Measurements from ENCODE around the gene ATP9B. TPM values are rescaled to one million over a fixed set of nuclear protein-coding genes. Genes with fewer than 3 reads are reported as not detected.

ATP9B gene
- total and polyA plus RNA-seq, 8 donors, result 29.2 to 41.5 (median 38.3) TPM

- Histone ChIP-seq H3K27me3 (no peaks in the 10 kb centered on the region), H3K9me3 (no peaks in the 10 kb centered on the region), H3K4me3 (no peak overlapping the region), H3K27ac (no peak overlapping the region), H3K36me3 (peaks cover 0 to 37% of the 10 kb centered on the region in 2 donors), H3K4me1 (peaks cover 0 to 8% of the 10 kb centered on the region in 2 donors)
- TF ChIP-seq CTCF (IDR thresholded peaks at IDR 0.05), result no peak
- ATAC-seq, result no peak
- DNase-seq, result no peak
- intact Hi-C loops (cut with DNase I), result no loop called here
Measured at GRCh38 chr18:79379251-79379905, 310.2 kb downstream of the ATP9B start.

GRCh38 chr18:79379931-79380815 lies 311.0 kb downstream of the ATP9B start:
- peaks cover 0 to 29% of the 10 kb centered on the region in 2 donors for H3K36me3 ChIP-seq
- H3K27ac ChIP-seq, result no peak overlapping the region
- no peak for ATAC-seq
- no peak for TF ChIP-seq CTCF (IDR thresholded peaks at IDR 0.05)
- peak in 1 of 4 donors; percentile 76 for DNase-seq
- H3K9me3 ChIP-seq, result no peaks in the 10 kb centered on the region
- H3K4me3 ChIP-seq, result no peak overlapping the region
- intact Hi-C loops (cut with DNase I), result loop anchor here (2.0 to 10.0 kb wide), 3 partner anchors 147 to 265 kb away; no protein-coding TSS in a partner anchor
- no peaks in the 10 kb centered on the region for H3K27me3 ChIP-seq
- peaks cover 0 to 8% of the 10 kb centered on the region in 2 donors for H3K4me1 ChIP-seq

GRCh38 chr18:79380816-79381806 lies 311.9 kb downstream of the ATP9B start:
- H3K27me3 ChIP-seq, result peaks cover 0 to 3% of the 10 kb centered on the region in 2 donors

GRCh38 chr18:79381811-79382311 lies 312.7 kb downstream of the ATP9B start:
- Histone ChIP-seq H3K36me3 (peaks cover 0 to 18% of the 10 kb centered on the region in 2 donors), H3K27me3 (peaks cover 0 to 10% of the 10 kb centered on the region in 2 donors), H3K27ac (no peak overlapping the region), H3K4me1 (peaks cover 0 to 8% of the 10 kb centered on the region in 2 donors), H3K4me3 (no peak overlapping the region), H3K9me3 (no peaks in the 10 kb centered on the region)
- no peak for DNase-seq
- no peak for ATAC-seq
- intact Hi-C loops (cut with DNase I), result loop anchor here (2.0 to 10.0 kb wide), 3 partner anchors 145 to 263 kb away; no protein-coding TSS in a partner anchor
- no peak for TF ChIP-seq CTCF (IDR thresholded peaks at IDR 0.05)

More at GRCh38 chr18:79380816-79381806, 311.9 kb downstream of the ATP9B start:
- intact Hi-C loops (cut with DNase I), result loop anchor here (2.0 to 10.0 kb wide), 3 partner anchors 146 to 264 kb away; no protein-coding TSS in a partner anchor
- peaks cover 0 to 8% of the 10 kb centered on the region in 2 donors for H3K4me1 ChIP-seq
- peak; percentile 66 for ATAC-seq
- H3K27ac ChIP-seq, result no peak overlapping the region
- DNase-seq, result peak in 2 of 4 donors; percentile 64 to 84
- no peak overlapping the region for H3K4me3 ChIP-seq
- peak; percentile 79 to 85 for TF ChIP-seq CTCF (IDR thresholded peaks at IDR 0.05)
- peaks cover 0 to 22% of the 10 kb centered on the region in 2 donors for H3K36me3 ChIP-seq
- no peaks in the 10 kb centered on the region for H3K9me3 ChIP-seq
